Caco-2 (cell line): ENCODE data around the gene SPOCK2. TPM values are rescaled to one million over a fixed set of nuclear protein-coding genes. Genes with fewer than 3 reads are reported as not detected.

ENCODE experiments used
- BruUV-seq: library from RNA; stranded (reverse); fragments of 400-500 nt; replicated peaks from 2 replicates; lab custom pipeline; 2021; lab: Mats Ljungman, UMichigan
- CTCF ChIA-PET: fragments of 300-600 bp; sonication (Branson Sonifier 250); formaldehyde crosslinking; loops from one replicate; lab custom pipeline; 2022; ENCODE audit warnings: antibody characterized with exemption; lab: Charles Lee
- POLR2A ChIA-PET: fragments of 300-600 bp; sonication (Branson Sonifier 250); formaldehyde crosslinking; loops from one replicate; lab custom pipeline; 2022; ENCODE audit warnings: antibody characterized with exemption; lab: Charles Lee
- DNase-seq, 2 experiments: peaks; one replicate each; pipeline versions ENCODE4 v3.0.0 to v3.0.0-alpha.2; 2020 to 2022
- H3K27me3 ChIP-seq: replicated peaks from 2 replicates; pipeline ENCODE4 v1.6.0; 2011; ENCODE audit warnings: low read length; ENCODE audit not compliant: control insufficient read depth, insufficient read depth
- H3K36me3 ChIP-seq: 2 replicates; pipeline ENCODE4 v1.5.1; 2011; ENCODE audit warnings: low read length; ENCODE audit not compliant: control insufficient read depth, insufficient read depth
- H3K4me1 ChIP-seq: fragments of 250-450 bp; sonication (Bioruptor Pico); 2 replicates; pipeline ENCODE4 v1.5.1; 2020; ENCODE audit warnings: mild to moderate bottlenecking
- H3K4me3 ChIP-seq: 2 replicates; pipeline ENCODE4 v1.5.1; 2011; ENCODE audit warnings: low read depth, mild to moderate bottlenecking, control low read depth, low read length
- H3K9me3 ChIP-seq: fragments of 250-450 bp; sonication (Bioruptor Pico); 2 replicates; pipeline ENCODE4 v1.5.1; 2020; ENCODE audit warnings: mild to moderate bottlenecking, moderate library complexity
- H3K27ac Mint-ChIP-seq: one replicate; pipeline ENCODE4 v1.8.0; 2022; ENCODE audit warnings: mixed read lengths; ENCODE audit not compliant: unreplicated experiment
- H3K27me3 Mint-ChIP-seq: one replicate; pipeline ENCODE4 v1.8.0; 2022; ENCODE audit warnings: mixed read lengths; ENCODE audit not compliant: insufficient read depth, unreplicated experiment
- H3K36me3 Mint-ChIP-seq: one replicate; pipeline ENCODE4 v1.8.0; 2022; ENCODE audit warnings: mild to moderate bottlenecking, mixed read lengths; ENCODE audit not compliant: insufficient read depth, unreplicated experiment
- H3K4me1 Mint-ChIP-seq: one replicate; pipeline ENCODE4 v1.8.0; 2022; ENCODE audit warnings: low read depth, mixed read lengths; ENCODE audit not compliant: unreplicated experiment
- H3K4me3 Mint-ChIP-seq: one replicate; pipeline ENCODE4 v1.8.0; 2022; ENCODE audit warnings: mild to moderate bottlenecking, moderate library complexity, mixed read lengths; ENCODE audit not compliant: unreplicated experiment
- H3K9me3 Mint-ChIP-seq: one replicate; pipeline ENCODE4 v1.8.0; 2022; ENCODE audit warnings: mixed read lengths; ENCODE audit not compliant: unreplicated experiment
- intact Hi-C: fragments of 100-400 bp; cut with micrococcal nuclease; formaldehyde crosslinking; loops from one replicate; pipeline ENCODE4 v1.10.0; 2022; ENCODE audit not compliant: unreplicated experiment
- total RNA-seq: library from RNA; stranded (reverse); gene quantifications from 2 replicates; pipeline ENCODE4 v1.2.3, GENCODE V29; 2022
- TF ChIP-seq, protein P1 (sequence below), 2 experiments: fragments of 200-600 bp in 1 of 2; IDR thresholded peaks; 1 replicate in 1 of 2; 2 replicates in 1 of 2; pipeline versions ENCODE4 v1.5.1 to v1.8.0; 2011 to 2022; ENCODE audit warnings: antibody characterized with exemption in 1 of 2, control low read depth in 1 of 2, inconsistent platforms in 1 of 2, low read depth in 1 of 2, low read length in 1 of 2, mild to moderate bottlenecking in 1 of 2, moderate library complexity in 1 of 2; ENCODE audit not compliant: insufficient read depth in 1 of 2, severe bottlenecking in 1 of 2, unreplicated experiment in 1 of 2

Gene SPOCK2
- total RNA-seq, 1 experiment from 2014 or later = 1.6 TPM

DNA sequence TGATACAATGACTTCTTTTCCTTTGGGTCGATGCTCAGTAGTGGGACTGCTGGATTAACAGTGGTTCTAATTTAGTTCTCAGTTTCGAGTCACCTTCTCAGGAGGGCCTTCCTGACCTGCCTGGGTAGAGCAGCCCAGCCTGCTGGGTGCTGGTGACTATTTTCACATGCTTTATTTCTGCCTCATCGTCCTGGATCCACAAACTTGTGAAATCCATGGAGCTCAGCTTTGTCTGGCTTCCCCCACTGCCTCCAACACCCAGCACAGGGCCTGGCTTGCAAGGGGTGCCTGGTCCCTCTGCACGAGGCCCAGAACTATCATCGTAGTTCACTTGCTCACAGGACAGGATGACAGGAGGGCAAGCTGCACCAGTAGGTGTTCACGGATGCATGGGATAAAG lies 46.9 kb downstream of the SPOCK2 start:
- CTCF ChIA-PET = no interaction called here
- Mint-ChIP-seq H3K9me3 (peaks cover 10% of the 10 kb centered on the region), H3K27me3 (no peaks in the 10 kb centered on the region), H3K36me3 (peaks cover 6% of the 10 kb centered on the region), H3K4me3 (no peak overlapping the region), H3K27ac (peak overlapping the region; percentile 90), H3K4me1 (peaks cover 52% of the 10 kb centered on the region)
- H3K36me3 ChIP-seq = no peaks in the 10 kb centered on the region
- H3K4me1 ChIP-seq = peaks cover 75% of the 10 kb centered on the region
- POLR2A ChIA-PET = no interaction called here
- 0 out of 2 replicates have a peak, but pooled peaks cover 6% of the 10 kb centered on the region for H3K9me3 ChIP-seq
- no peaks in the 10 kb centered on the region for H3K27me3 ChIP-seq
- TF ChIP-seq, protein P1, sequence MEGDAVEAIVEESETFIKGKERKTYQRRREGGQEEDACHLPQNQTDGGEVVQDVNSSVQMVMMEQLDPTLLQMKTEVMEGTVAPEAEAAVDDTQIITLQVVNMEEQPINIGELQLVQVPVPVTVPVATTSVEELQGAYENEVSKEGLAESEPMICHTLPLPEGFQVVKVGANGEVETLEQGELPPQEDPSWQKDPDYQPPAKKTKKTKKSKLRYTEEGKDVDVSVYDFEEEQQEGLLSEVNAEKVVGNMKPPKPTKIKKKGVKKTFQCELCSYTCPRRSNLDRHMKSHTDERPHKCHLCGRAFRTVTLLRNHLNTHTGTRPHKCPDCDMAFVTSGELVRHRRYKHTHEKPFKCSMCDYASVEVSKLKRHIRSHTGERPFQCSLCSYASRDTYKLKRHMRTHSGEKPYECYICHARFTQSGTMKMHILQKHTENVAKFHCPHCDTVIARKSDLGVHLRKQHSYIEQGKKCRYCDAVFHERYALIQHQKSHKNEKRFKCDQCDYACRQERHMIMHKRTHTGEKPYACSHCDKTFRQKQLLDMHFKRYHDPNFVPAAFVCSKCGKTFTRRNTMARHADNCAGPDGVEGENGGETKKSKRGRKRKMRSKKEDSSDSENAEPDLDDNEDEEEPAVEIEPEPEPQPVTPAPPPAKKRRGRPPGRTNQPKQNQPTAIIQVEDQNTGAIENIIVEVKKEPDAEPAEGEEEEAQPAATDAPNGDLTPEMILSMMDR (IDR thresholded peaks at IDR 0.05; ENCODE audit: insufficient read depth in 1 of 2, low read depth in 1 of 2, low read length in 1 of 2, severe bottlenecking in 1 of 2, unreplicated experiment in 1 of 2) = no peak
- H3K4me3 ChIP-seq = no peak overlapping the region
- no TSS peak for BruUV-seq
- DNase-seq = no peak
- intact Hi-C loops = no loop called here

GRCh38 chr10:72039377-72039776 lies 49.0 kb downstream of the SPOCK2 start:
- BruUV-seq = no TSS peak
- Mint-ChIP-seq H3K4me1 (peaks cover 47% of the 10 kb centered on the region), H3K9me3 (peaks cover 10% of the 10 kb centered on the region), H3K36me3 (peaks cover 6% of the 10 kb centered on the region), H3K27ac (peak overlapping the region; percentile 91), H3K4me3 (no peak overlapping the region), H3K27me3 (no peaks in the 10 kb centered on the region)
- Histone ChIP-seq H3K4me1 (peaks cover 66% of the 10 kb centered on the region), H3K4me3 (no peak overlapping the region), H3K36me3 (no peaks in the 10 kb centered on the region), H3K27me3 (no peaks in the 10 kb centered on the region), H3K9me3 (0 out of 2 replicates have a peak, but pooled peaks cover 6% of the 10 kb centered on the region)
- peak in 1 of 2 experiments; percentile 34 for DNase-seq
- intact Hi-C loops = no loop called here
- ChIA-PET POLR2A (no interaction called here), CTCF (interaction anchor here (2.3 to 2.7 kb wide), 2 partner anchors 9 to 143 kb away, joined by 11 to 46 read pairs; no protein-coding TSS in a partner anchor)
- TF ChIP-seq, protein P1 (IDR thresholded peaks at IDR 0.05; ENCODE audit: insufficient read depth in 1 of 2, low read depth in 1 of 2, low read length in 1 of 2, severe bottlenecking in 1 of 2, unreplicated experiment in 1 of 2) = no peak

DNA sequence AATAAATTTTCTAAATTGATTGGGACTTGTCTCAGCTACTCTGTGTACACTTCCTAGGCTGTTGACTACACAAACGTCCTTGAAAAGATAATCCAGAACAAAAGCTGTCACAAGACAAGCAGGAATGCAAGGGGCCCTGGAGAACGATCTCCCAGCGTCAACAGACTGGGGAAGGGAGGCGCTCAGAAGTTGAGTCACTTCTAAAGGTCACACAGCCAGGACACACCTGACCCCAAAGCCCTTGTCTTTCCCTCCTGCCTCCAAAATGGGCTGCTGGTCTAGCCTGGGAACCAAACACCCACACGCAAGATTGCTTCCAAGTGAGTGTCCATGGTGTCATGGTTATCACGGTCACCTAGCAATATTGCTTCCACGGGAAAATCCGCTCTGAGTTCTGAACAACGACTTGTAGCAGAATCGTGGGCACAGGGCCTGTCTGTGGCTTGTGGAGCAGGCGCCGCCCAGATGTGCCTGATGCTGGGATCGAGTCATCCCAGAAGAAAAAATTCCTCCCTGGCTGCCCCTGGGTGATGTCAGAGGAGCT lies 49.8 kb downstream of the SPOCK2 start:
- no peaks in the 10 kb centered on the region for H3K27me3 Mint-ChIP-seq
- H3K36me3 ChIP-seq = no peaks in the 10 kb centered on the region
- POLR2A ChIA-PET = interaction anchor here (1.6 kb wide), 1 partner anchor 235 kb away, joined by 3 read pairs; the partner anchor contains the start of gene DDIT4
- CTCF ChIA-PET = interaction anchor here (1.0 to 2.7 kb wide), 4 partner anchors 10 to 142 kb away, joined by 3 to 46 read pairs (median 8); no protein-coding TSS in a partner anchor
- peak overlapping the region; percentile 33 for H3K4me3 Mint-ChIP-seq
- peaks cover 61% of the 10 kb centered on the region for H3K4me1 ChIP-seq
- H3K4me3 ChIP-seq = no peak overlapping the region
- H3K4me1 Mint-ChIP-seq = peaks cover 43% of the 10 kb centered on the region
- BruUV-seq = no TSS peak
- no peaks in the 10 kb centered on the region for H3K27me3 ChIP-seq
- TF ChIP-seq, protein P1 (IDR thresholded peaks at IDR 0.05; ENCODE audit: insufficient read depth in 1 of 2, low read depth in 1 of 2, low read length in 1 of 2, severe bottlenecking in 1 of 2, unreplicated experiment in 1 of 2) = no peak
- H3K27ac Mint-ChIP-seq = peak overlapping the region; percentile 91
- peaks cover 9% of the 10 kb centered on the region for H3K9me3 Mint-ChIP-seq
- DNase-seq = peak; percentile 83 to 91
- H3K9me3 ChIP-seq = 0 out of 2 replicates have a peak, but pooled peaks cover 5% of the 10 kb centered on the region
- intact Hi-C loops = loop anchor here (1.0 kb wide), 1 partner anchor 8 kb away; no protein-coding TSS in a partner anchor
- H3K36me3 Mint-ChIP-seq = peaks cover 6% of the 10 kb centered on the region
